GM21786 (cell line): ENCODE measurements around the gene UBXN7.
"Not testable (repeated sequence)": the region's sequence is repeated elsewhere in the genome, so short reads cannot be mapped to it uniquely, and the experiment has no call there.

Source experiments
- ATAC-seq: cut with Tn5 transposase; IDR thresholded peaks from one replicate; pipeline ENCODE4 v1.9.1; 2021; ENCODE audit not compliant: unreplicated experiment

Gene UBXN7

GRCh38 chr3:196357905-196358304, 74.3 kb downstream of the UBXN7 start:
- ATAC-seq = no peak

GRCh38 chr3:196356556-196356955, 75.7 kb downstream of the UBXN7 start:
- ATAC-seq = no peak

GRCh38 chr3:196355668-196356067, 76.6 kb downstream of the UBXN7 start:
- ATAC-seq = no peak

GRCh38 chr3:196354132-196354531, 78.1 kb downstream of the UBXN7 start:
- no peak for ATAC-seq

DNA sequence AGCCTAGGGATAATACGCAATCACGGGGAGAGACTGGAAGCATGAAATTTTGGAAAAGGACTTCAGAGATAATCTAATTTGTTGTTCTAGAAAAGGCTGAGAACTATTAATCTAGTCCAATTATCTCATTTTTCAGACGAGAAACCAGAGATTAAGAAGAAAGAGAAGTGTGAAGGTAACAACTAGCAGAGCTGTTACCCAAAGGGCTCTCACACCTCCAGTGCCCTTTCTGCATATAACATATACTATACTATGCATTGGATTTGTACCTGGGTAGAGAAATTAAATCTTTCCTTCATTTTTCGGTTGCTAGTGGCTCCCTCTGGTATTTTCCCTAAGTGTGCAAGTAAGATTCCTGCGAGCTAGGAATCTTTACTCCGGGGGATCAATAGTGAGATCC, 80.7 kb downstream of the UBXN7 start:
- ATAC-seq = no peak

DNA sequence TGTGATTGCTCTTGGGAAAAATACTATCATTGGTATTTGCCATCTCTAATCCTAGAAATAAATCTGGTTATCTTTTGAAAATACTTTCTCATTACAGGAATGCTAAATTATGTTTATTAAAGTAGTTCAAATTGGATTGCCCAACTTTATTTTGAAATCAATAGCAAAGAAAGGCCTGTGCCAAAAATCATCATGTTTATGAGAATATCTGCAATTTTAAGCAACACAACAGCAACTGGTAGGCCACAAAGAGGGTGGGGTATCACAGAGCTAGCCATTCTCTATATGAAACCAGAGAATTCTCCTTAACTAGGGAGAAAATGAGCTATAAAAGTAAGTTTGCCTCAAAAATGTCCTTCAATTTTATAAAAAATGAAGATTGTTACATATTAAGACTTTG, 82.2 kb downstream of the UBXN7 start:
- ATAC-seq = no peak

- no peak for ATAC-seq
Measured at GRCh38 chr3:196348698-196349097, 83.5 kb downstream of the UBXN7 start.

DNA sequence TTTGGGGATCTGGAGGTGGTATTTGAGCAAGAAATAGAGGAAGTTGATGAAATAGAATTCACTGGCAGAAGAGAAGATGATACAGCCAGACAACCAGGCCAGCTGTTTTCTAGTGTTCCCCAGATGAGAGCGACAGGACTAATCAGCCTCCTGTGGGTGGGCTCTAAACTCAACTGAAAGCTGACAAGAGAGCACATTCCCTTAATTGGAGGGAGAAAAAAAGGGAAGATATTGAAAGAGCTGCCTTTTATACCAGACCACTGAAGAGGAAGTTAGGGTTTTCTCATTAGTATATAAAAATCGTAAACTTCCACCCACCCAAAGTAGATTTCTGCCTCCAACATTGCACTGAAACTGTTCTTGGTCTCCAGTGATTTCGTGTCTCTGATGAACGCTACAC, 87.6 kb downstream of the UBXN7 start:
- no peak for ATAC-seq

GRCh38 chr3:196343917-196344316, 88.3 kb downstream of the UBXN7 start:
- not testable (repeated sequence) for ATAC-seq

GRCh38 chr3:196341137-196341536, 91.1 kb downstream of the UBXN7 start:
- ATAC-seq = no peak

DNA sequence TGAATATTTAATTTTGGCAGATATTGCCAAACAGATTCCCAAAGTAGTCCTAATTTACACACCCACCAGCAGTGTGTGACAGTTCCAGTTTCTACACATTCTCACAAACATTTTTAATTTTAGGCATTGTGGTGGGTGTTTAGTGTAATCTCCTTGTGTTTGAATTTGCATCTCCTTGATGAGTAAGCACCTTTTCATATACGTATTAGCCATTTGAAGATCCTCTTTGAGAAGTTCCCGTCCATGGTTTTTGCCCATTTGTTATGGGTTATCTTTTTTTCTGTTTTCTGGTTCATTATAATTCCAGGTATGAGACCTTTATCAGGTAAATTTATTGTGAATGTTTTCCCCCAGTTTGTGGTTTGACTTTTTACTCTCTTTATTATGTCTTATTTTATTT, 91.8 kb downstream of the UBXN7 start:
- no peak for ATAC-seq

DNA sequence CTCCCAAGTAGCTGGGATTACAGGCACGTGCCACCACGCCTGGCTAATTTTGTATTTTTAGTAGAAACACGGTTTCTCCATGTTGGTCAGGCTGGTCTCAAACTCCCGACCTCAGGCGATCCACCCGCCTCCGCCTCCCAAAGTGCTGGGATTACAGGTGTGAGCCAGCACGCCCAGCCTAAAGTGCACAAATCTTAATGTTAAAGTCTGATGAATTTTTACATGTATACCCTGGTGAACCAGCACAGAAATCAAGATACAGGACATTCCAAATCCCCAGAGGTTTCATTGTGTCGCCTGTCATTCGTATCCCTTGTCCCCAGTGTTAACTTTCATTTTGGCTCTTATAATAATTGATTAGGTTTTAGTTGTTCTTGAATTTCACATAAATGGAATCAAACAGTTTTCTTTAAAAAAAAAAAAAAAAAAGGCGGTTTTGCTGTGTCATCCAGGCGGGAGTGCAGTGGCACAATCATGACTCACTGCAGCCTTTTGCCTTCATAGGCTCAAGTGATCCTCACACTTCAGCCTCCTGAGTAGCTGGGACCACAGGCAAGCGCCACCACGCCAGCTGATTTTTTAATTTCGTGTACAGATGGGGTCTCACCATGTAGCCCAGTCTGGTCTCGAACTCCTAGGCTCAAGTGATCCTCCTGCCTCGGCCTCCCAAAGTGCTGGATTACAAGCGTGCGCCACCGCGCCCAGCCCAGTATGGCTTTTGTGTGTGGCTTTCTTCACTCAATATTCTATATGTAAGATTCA, 92.6 kb downstream of the UBXN7 start:
- no peak for ATAC-seq

DNA sequence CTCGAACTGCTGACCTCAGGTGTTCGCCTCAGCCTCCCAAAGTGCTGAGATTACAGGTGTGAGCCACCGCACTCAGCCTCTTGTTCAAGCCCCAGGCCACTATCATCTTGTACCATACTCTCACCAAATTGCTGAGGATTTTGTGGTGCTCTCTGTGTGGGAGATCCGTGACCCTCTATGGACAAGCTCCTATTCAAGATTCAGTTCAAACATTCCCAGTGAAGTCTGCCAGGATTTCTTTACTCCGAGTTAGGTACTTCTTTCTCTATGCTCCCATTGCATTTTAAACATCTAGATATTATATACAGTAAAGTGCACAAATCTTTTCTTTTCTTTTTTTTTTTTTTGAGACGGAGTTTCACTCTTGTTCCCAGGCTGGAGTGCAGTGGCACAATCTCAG, 93.2 kb downstream of the UBXN7 start:
- no peak for ATAC-seq

- ATAC-seq = no peak
Measured at GRCh38 chr3:196336319-196337145, 95.7 kb downstream of the UBXN7 start.

DNA sequence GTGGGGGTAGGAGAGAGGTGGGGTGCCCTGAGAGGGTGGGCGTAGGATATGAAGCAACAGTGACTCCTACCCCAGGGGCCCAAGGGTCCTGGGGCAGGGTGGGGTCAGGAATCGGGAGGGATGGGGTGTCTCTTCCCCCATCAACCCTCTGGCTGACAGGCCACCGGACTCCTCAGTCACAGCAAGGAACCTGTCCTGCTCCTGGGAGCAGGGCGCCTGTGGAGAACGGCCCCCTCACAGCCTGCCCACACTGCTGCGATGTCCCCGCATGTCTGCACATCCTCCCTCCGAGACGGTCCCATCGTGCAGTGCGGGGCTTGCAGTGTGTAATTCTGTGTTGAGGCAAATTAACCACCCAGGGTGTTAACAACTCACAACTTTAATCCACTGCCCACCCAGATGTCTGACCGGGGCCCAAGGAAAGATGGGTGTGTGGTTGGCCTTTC, 96.7 kb downstream of the UBXN7 start:
- no peak for ATAC-seq

- ATAC-seq = no peak
Measured at GRCh38 chr3:196334982-196335381, 97.2 kb downstream of the UBXN7 start.

DNA sequence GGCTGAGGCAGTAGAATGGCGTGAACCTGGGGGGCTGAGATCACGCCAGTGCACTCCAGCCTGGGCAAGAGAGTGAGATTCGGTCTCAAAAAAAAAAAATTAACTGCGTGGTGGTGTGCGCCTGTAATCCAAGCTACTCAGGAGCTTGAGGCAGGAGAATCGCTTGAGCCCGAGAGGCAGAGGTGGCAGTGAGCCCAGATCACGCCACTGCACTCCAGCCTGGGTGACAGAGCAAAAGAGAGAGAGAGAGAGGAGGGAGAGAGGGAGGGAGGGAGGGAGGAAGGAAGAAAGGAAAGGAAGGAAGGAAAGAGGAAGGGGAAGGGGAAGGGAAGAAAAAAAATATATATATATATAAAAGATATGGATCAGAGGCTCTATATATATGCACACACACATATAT, 100.1 kb downstream of the UBXN7 start:
- ATAC-seq = no peak

GRCh38 chr3:196327405-196327804, 104.8 kb downstream of the UBXN7 start:
- ATAC-seq = no peak

- ATAC-seq = no peak
Measured at GRCh38 chr3:196326936-196327335, 105.3 kb downstream of the UBXN7 start.

DNA sequence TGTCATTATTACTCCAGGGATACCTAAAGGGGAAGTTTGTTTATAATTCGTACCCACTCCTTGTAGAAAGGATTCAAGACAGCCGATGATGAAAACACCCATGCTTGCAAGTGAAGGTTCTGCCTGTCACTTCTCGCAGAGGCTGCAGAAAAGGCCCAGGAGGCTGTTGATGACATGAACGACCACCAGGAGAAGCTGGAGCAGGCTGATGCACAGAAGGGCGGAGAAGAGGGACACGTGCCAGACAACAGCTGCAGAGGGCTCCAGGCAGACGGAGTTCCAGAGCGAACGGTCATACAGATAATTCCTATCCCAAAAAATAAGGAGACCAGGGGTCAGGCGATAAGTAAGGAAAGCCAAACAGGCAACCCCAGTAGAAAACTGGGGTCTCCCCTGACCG, 108.5 kb downstream of the UBXN7 start:
- ATAC-seq = no peak

DNA sequence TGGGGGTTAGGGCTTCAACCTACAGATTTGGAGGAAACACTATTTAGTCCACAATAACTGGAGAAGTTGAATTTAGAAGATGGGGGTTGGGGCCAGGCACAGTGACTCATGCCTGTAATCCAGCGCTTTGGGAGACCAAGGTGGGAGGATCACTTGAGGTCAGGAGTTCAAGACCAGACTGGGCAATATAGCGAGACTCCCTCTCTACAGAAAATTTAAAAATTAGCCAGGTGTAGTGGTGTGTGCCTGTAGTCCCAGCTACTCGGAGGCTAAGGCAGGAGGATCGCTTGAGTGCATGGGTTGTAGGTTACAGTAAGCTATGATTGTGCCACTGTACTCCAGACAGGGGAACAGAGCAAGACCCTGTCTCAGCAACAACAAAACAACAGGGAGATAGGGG, 109.2 kb downstream of the UBXN7 start:
- ATAC-seq = no peak

DNA sequence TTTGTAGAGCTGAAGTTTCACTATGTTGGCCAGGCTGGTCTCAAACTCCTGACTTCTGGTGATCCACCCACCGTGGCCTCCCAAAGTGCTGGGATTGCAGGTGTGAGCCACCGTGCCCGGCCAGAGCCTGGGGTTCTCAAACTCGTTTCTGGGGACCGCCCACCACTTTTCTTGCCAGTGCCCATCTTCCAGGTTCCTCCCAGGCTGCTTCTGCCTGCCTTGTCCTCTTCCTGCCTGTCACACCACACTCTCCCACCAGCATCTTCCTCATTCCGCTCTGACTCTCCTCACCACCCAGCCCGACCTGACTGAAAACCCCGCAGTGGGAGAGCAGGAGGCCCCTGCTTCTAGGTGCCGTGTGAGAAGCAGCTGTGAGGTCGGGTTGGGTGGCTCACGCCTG, 111.1 kb downstream of the UBXN7 start:
- no peak for ATAC-seq
